Stomach (tissue), 4 donors: ENCODE results near the gene KRTAP9-2.

Source experiments
- CTCF ChIP-seq, 7 experiments: fragments of 450-650 bp in 4 of 7; fragments of 200-600 bp in 3 of 7; sonication (generic) in 3 of 7; IDR thresholded peaks; one replicate each; pipeline ENCODE4 v1.5.1; 2016 to 2019; ENCODE audit warnings: antibody characterized with exemption in 7 of 7, control low read depth in 2 of 7, mild to moderate bottlenecking in 1 of 7
- POLR2A ChIP-seq, 4 donors: fragments of 450-650 bp; IDR thresholded peaks; one replicate each; pipeline ENCODE4 v1.6.1; 2016; ENCODE audit warnings: antibody characterized with exemption in 4 of 4, control low read depth in 2 of 4, mild to moderate bottlenecking in 1 of 4, moderate library complexity in 1 of 4
- POLR2AphosphoS5 ChIP-seq, 3 donors: sonication (generic); formaldehyde crosslinking; IDR thresholded peaks; one replicate each; pipeline ENCODE4 v1.6.1; 2016; ENCODE audit warnings: antibody characterized with exemption in 3 of 3

DNA sequence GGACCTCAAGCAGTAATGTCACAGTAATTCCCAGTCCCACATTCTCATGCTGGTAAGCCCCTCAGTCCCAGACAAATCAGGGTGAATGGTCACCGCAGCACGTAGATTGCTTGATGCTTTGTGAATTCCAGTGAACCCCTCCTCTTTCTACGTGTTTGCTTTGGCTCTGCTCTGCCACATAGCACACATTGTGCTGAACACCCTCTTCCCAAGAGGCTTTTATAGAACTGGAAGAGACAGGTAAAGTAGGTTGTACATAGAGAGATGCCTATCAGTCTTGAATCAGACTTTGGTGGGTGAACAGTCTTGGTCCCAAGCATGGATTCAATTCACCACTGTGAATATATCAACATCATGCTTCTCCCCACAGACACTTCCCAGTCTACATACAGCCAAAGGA, 38.2 kb downstream of the KRTAP9-2 start:
- TF ChIP-seq CTCF (IDR thresholded peaks at IDR 0.05) = no peak
- TF ChIP-seq POLR2AphosphoS5 (IDR thresholded peaks at IDR 0.05) = no peak
- no peak for TF ChIP-seq POLR2A (IDR thresholded peaks at IDR 0.05)
